Subcutaneous adipose tissue (tissue), 4 donors: ENCODE results near the gene EFCAB6. TPM values are rescaled to one million over a fixed set of nuclear protein-coding genes. Genes with fewer than 3 reads are reported as not detected.

Experiments used
- CTCF ChIP-seq: fragments of 450-650 bp; IDR thresholded peaks from one replicate; pipeline ENCODE4 v1.5.1; 2016; ENCODE audit warnings: low read depth, mild to moderate bottlenecking, control low read depth, antibody characterized with exemption, moderate library complexity
- total RNA-seq, 4 donors: library from RNA; depleted of rRNA; stranded (reverse); fragments of >200 nt; gene quantifications; one replicate each; pipeline ENCODE4 v1.1.0, GENCODE V29; 2016

EFCAB6 gene
- total RNA-seq, 4 donors from 2014 or later: 2.1 to 4.0 (median 2.4) TPM

- no peak for TF ChIP-seq CTCF
These were observed 168.7 kb downstream of the EFCAB6 start for GRCh38 chr22:43643387-43643786.

- no peak for TF ChIP-seq CTCF
These were observed 169.5 kb downstream of the EFCAB6 start for GRCh38 chr22:43642319-43643206.

GRCh38 chr22:43639228-43639948 lies 172.7 kb downstream of the EFCAB6 start:
- TF ChIP-seq CTCF: no peak

GRCh38 chr22:43637275-43638260 lies 174.5 kb downstream of the EFCAB6 start:
- TF ChIP-seq CTCF: no peak

- no peak for TF ChIP-seq CTCF
These were observed 176.0 kb downstream of the EFCAB6 start for GRCh38 chr22:43636086-43636485.

- TF ChIP-seq CTCF: no peak
These were observed 177.0 kb downstream of the EFCAB6 start for GRCh38 chr22:43635101-43635500.
